HG02571 (cell line): ENCODE data around the gene FRMD7.

Experiments
- ATAC-seq: cut with Tn5 transposase; IDR thresholded peaks from one replicate; pipeline ENCODE4 v1.9.1; 2021; ENCODE audit warnings: mild to moderate bottlenecking, moderate library complexity; ENCODE audit not compliant: unreplicated experiment

FRMD7 gene

GRCh38 chrX:132040066-132040465, 87.8 kb downstream of the FRMD7 start:
- no peak for ATAC-seq

GRCh38 chrX:132037479-132037993, 90.3 kb downstream of the FRMD7 start:
- ATAC-seq: no peak

DNA sequence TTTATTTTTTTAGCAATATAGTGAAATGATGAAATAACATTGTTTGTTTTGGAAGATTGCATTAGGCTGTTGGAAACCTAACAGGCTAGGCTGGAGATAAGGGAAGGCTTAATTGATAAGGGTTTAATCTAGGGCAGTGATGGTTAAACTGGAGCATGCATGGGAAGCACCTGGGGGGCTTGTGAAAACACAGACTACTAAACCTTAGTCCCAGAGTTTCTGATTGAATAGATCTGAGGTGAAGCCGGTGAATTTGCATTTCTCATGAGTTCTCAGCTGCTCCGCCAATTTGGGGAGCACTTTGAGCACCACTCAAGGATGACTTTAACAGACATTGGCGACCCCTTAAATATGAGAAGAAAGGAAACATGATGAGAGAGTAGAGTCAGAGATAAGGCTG, 93.2 kb downstream of the FRMD7 start:
- peak; percentile 51 for ATAC-seq

GRCh38 chrX:132033166-132033565, 94.7 kb downstream of the FRMD7 start:
- ATAC-seq: no peak

GRCh38 chrX:132031867-132032266, 96.0 kb downstream of the FRMD7 start:
- no peak for ATAC-seq

DNA sequence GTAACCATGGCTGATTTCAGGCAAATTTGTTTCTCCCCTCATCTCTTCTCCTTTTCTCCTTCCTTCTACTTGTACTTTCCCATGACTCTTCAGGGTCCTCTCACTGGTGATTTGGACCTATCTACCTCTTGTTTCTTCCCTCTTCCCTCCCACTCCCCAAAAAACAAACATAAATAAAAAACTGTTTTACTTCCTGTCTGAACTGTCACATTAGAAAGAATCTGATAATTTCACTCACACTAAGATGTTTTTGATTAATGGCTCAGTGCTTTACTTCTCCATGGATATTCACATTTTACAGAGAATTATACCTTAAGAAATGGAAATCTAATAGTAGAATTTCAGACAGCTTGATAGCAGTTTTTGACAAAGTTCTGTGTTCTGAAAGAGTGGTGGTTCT, 97.6 kb downstream of the FRMD7 start:
- ATAC-seq: no peak
